ENCODE results near the gene NDNF.

NDNF gene

DNA sequence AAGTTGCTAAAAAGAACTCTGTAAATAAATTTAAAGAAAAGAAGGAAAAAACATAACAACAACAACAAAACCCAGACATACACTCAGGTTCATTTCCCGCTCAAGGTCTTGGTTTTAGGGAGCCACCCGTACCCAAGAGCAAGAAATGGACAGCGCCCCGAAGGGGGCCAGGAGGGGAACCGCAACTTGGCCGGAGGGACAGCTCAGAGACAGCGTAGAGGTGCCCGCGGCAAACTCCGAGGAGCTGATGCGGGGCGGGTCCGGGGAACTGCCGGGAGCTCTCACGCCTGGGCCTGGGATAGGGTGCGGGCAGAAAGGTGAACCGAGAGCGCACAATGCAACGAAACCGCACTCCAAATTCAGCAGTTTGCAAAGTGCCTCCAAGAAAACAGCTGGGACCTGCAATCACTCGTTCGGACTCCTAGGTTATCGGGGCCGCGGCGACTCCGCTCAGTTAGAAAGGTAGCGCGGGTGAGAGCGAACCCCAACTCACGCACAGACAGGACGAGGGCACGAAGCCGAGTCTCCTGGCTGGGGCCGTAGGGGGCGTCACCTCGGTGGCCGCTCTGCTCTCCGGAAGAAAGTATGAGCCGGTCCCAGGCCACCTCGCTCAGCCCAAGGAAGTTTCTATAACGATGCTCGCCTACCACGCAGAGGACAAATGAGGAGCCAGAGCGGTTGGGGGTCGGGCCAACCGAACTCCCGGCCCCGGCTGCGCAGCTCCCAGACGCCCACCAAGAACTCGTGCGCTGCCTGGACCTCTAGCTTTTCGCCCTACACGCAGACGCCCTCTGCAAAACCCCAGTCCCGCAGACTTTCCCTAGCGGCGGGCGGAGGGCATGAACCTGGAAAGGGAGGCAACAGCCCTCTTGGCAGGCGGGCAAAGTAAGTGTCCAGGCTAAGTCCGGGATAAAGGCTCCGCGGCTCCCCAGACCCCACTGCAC is 1.4 kb downstream of the NDNF start:
- DNase-seq (ENCODE audit: low read depth in 2 of 2): no peak

DNA sequence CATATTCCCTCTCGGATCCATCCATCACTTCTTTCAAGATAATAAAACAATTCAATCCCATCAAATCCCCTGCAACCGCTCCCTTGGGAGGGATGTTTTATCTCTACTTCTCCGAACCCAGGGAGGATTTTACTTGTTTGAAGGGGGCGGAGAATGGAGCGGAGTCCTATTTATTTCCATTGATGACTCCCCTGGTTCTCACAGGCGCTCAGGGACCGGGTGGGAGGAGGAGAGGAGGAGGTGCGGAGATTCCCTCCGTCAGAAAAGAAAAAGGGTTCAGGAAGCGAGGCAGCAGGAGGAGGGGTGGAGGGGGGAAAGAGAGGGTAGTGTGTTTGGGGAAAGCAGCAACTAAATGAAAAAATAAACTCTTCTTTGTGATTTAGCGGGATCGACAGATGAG is 2.1 kb downstream of the NDNF start:
- no peak for DNase-seq (ENCODE audit: low read depth in 2 of 2)

DNA sequence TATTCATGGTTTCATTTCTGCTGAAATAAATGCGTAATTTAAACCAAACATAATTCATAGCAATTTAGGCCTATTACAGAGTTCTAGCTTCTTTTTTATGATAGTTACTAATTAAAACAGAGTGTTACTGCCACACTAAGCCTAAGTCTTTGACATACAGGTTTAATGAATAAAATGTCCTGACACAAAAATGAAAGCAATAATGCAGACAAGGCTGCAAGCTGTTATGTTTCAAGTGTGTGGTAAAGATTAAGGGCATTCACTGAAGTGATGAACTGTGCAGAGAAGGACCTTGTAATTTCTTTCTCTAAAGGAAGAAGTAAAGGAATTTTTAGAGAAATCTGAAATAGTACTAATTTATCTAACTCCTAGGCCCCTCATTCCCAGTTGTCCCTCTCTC is 2.9 kb downstream of the NDNF start:
- no peak for DNase-seq (ENCODE audit: low read depth in 2 of 2)

DNA sequence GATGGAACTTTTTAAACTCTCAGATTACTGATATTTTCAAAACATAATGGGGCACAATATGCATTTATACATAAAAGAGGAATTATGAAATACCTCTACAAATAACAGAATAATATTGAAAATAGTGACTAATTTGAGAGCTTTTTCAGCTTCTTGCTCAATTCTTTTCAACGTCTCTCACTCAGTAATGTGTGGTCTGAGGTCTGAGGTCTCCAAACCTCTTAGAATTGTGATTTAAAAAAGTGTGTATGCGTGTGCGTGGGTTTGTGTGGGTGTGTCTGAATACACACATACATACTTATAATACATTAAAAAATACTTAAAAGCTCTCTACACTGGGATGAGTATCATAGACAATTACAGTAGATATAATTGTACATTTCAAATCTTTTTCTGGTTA is 7.9 kb downstream of the NDNF start:
- no peak for DNase-seq (ENCODE audit: low read depth in 2 of 2)

DNA sequence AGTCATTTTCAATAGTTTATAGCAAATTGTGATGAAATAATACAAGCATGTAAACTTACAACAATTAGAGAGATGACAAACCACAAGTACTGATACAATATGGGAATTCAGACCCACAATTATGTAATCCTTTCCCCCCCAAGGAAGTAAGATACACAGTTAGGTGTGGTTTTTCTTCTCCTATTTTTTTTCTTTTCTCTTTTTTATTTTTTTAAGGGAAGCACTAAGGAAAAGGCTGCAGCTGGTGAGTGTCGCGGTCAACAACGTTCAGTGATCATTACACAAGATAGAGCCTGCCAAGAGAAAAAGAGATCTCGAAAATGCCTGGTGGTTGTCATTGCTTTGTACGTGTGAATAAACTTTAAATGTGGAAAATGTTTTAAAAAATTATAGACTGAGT is 9.8 kb downstream of the NDNF start:
- no peak for DNase-seq (ENCODE audit: low read depth in 2 of 2)

DNA sequence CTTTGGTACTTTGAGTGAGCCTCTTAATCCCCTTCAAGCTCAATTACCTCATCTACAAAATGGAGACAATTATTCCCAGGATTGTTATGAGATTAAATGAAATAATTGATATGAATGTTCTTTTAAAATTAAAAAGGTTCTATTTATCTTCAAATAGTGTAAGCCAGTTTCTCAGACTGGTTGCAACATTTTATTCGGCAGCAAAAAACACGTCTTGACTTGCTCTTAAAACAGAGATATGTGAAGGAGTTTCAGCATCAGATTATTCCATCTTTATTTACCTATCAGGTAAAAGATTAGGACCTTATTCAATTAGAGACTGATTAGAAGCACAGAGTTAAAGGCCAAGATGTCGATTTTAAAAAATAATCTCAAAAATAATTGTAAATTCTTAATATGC is 10.5 kb downstream of the NDNF start:
- DNase-seq (ENCODE audit: low read depth in 2 of 2): no peak

DNA sequence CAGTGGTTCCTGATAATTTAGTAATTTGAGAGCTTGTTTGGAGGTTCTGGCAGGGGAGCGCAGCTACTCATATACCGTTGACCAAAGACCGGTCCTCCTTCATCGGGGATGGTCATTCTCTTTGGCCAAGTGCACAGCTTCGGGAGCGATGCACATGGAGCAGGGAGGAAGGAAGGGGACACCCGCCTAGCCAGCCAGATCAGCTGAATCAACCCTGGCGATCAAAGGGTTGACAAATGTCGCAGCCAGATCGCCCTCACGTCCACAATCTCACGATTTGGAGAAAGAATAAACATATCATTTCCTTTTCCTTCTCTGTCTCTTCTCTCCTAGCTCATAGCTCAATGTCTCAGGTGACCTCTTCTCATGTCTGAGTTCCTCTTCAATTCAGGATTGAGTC is 11.1 kb downstream of the NDNF start:
- DNase-seq (ENCODE audit: low read depth in 2 of 2): no peak

DNA sequence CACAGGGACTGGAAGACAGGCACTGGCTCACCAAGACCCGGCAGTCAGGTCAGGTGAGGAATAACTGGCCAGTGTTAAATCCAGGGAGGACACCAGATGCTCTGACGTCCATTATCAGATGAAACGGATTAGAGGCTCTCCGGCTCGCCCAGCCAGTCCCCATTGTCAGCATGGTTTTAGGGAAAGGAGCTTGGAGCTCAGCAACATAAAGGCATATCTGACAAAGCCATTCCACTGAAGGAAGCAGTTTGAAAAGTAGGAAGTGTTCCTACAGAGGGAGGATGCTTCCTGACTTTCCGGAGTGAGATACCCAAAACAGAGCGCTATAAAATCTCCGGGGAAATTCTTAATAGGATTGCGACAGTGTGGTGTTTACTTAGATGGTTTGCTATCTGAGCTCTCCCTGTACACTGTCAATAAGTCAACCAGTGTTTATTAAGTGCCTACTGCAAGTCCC is 14.8 kb downstream of the NDNF start:
- DNase-seq (ENCODE audit: low read depth in 2 of 2): no peak

DNA sequence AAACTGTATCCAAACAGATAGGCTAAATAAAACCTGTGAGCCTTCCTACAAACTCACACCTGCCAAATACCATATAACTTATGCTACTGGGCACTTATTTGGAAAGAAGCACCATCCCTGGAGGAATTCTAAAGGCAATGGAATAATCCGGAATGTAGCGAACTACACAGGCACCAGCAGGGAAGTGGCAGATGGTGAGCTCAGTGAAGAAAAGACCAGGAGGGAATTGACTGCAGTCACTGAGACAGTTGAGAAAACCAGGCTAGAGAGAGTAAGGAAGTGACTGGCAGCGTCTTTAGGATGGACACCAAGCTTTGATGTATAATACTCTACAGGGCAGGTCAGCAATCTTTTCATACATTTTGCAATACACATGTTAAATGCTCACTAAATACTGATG is 16.3 kb downstream of the NDNF start:
- no peak for DNase-seq (ENCODE audit: low read depth in 2 of 2)

DNA sequence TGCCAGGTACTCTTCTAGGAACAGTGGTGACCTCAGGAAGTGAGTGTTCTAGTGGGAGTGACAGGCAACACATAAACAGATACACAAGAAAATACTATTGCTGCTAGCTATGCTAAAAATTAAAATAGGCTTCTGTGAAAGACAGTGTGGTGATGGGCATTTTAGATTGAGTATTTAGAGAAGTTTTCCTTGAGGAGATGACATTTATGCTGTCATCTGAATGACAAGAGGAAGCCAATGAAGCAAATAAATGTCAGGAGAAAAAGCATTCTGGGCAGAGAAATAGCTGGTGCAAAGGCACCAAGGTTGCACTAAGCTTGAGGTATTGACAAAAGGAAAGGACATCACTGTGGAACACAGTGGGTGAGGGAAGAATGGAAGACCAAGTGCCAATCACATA is 18.0 kb downstream of the NDNF start:
- DNase-seq (ENCODE audit: low read depth in 2 of 2): no peak

DNA sequence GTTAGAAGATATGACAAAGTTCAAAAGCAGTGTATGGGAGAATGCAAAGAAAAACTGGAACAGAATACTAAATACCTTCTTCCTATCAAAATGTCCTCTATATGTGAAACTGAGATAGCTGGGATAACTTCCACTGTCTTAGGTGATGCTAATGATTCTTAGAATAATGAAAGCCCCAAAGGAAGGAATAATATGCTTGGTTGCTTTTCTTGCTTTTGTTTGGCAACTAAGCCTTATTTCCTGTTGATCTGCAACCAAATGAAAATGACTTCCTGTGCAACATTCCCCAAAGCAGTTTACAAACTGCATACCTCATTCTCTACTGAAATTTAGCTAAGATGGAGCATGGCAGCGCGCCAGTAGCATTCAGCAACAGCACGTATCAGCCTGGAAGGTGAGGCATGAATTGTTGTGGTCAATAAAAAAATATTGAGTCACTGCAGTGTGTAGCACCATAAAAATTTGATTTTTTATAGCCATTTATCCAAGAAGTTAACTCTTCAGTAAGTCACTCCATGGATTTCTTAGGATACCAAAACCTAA is 18.7 kb downstream of the NDNF start:
- no peak for DNase-seq (ENCODE audit: low read depth in 2 of 2)

DNA sequence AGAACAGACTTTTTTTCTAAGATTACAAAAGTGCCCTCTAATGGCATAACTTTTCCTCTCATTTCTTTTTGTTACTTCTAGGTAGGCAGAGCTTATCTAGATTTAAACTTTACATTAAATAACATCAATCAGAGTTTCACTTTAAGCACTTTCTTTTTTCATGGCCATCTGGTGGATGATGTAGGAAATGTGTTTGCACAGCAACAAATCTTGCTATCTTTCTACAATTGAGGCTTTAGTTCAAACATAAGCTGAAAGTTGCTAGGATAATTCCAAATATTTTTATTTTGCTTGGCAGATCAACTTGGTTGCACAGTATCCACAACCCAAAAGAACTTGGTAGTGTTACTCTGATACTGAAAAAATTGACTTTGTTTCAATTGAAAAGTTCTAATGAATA is 22.0 kb downstream of the NDNF start:
- no peak for DNase-seq (ENCODE audit: low read depth in 2 of 2)

DNA sequence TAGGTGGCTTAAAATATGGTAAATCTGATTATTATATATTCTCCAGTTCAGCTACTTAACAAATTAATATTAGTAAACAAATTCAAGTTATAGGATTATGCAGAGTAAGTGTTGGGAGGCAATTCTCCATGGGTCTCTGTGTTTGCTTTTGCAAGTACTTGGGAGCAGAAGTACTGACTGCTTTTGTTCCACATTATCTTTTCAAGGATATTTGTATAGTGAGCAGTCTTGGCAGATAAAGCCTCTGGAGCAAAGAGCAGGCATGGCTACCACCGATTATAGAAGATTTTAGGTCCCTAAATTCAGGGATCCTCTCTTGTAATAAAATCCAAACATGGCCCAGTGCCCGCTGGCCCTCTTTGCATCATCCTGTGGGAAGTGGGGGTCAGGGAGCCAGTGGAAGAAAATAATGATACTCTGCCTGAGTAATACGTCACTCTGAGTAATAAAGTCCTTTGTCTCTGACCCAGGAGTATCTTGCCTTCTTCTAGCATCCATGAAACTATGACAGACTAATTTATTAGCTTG is 23.2 kb downstream of the NDNF start:
- DNase-seq (ENCODE audit: low read depth in 2 of 2): no peak

DNA sequence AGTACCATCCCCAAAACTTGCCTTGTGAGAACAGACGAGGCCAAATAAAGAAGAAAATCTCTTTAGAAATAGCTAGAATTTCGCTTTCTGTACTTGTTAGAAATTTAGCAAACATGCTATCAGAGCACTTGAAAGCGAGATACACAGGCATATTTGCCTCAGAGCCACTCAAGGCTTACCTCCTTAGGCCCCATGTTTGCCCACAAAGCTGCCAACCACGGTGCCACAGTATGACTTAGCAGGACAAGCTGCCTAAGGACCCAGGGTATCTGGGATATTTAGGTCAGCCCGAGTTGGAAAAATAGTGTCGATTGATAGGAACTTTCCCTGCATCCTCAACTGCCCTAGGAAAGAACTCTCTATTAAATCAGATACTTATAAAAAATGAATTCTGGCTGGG is 24.2 kb downstream of the NDNF start:
- no peak for DNase-seq (ENCODE audit: low read depth in 2 of 2)

DNA sequence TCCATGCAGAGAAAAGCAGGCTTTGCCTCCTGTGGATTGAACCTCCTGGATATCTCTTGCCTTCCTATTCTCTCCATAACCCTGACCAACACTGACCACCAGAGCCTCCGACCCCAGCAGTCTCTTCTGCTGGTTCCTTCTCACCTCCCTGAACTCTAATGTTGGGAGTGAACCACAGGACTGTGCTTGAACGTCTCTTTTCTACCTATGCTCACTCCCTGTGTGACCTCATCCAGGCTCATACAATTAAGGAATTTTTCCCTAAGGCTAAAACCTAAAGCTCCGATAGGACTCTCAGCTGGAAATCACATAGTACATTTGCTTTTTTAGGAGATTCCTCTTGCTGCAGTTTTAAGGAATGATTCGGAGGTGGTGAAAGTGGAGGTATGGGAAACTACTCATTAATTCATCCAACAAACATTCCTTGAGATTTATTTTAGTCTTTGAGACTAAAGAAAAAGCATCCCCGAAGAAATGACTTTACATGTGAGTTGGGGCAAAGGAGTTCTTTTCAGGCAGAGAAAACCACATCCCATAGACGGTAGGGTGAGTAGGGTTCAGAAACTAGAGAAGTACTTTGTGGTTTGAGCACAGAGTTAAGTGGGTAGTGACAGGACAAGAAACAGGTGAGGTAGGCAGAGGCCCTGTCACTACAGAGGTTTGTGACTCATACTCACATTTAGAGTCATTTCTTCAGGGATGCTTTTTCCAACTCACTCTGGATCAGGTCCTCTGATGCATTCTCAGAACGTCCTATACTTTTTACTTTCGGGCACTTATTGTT is 30.8 kb downstream of the NDNF start:
- DNase-seq (ENCODE audit: low read depth in 2 of 2): no peak

DNA sequence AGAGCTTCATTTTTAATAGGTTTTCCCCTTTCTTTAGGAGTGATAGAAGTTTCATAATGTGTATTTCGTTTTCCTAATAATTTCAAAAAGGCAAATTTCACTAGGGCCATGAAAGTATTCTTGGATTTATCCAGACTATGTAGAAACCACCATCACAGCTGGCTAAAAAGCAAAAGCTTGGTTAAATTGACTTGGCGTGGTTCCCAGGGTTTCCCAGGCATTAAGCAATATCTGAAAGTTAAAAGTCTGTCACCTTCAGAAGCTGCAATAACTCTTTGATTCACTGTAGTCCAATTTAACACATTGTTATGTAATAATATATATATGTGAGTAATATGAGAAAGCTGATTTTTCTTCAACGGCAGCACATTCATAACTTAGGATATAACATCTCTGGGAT is 38.3 kb downstream of the NDNF start:
- no peak for DNase-seq (ENCODE audit: low read depth in 2 of 2)

DNA sequence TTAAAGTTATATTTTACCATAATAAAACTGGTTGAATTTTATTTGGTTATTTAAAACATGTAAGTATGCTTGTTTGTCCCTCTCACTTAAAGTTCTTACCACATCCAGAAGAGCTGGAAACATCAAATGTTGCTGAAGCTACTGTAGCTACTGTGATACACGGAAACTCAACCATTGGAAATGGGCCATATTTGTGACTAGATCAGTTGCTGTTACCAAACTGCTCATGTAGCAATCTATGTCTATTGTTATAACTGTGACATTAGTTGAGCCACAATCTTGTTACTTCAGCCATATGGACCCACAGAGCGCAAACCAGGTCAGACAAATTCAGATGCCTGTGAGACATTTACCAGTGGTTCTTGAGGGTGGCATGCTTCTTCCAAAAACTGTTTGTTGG is 41.6 kb downstream of the NDNF start:
- DNase-seq (ENCODE audit: low read depth in 2 of 2): no peak

DNA sequence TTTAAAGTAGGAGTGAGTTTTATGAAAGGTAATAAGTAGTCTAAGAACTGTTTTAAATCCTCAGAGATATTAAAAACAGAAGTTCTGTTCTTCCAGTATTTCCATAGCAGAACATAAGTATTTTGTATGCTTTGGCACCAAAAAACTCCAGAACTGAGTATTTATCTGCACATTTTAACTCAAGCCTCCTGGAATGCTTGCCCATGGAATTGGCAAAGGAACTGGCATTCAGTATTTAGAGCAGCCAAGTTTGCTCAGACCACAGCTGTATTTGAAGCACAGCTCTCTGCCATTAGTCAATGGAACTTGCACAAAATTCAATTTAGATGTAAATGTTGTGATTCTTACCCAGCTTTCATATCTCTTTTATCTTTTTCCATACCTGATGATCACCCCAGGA is 42.2 kb downstream of the NDNF start:
- no peak for DNase-seq (ENCODE audit: low read depth in 2 of 2)

DNA sequence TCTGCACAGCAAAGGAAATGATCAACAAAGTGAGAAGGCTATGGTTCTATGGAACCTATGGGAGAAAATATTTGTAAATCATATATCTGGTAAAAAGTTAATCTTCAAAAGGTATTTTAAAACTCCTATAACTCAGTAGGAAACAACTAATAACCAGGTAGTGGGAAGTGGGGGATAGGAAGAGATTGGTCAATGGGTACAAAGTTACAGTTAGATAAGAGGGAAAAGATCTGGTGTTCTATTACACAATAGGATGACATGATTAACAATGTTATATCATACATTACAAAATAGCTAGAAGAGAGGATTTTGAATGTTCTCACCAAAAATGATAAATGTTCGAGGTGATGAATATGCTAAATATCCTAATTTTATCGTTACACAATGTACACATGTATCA is 46.3 kb downstream of the NDNF start:
- no peak for DNase-seq (ENCODE audit: low read depth in 2 of 2)

DNA sequence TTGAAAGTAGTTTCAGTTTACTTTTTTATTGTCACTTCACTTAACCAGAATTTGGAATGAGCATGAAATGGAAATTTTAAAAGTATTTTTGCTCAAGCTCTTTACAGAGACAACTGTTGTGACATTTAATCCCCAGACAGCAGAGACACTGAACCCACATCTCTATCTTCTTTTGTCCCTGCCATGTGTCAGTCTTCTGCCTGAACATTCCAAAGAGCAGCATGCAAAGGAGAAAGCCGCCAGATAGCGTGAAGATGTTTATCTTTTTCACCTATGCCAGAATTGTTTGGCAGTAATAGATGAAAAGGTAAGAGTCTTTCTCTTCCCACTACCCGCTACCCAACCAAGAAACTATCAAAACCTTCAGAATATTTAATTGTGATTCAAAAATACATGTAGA is 46.8 kb downstream of the NDNF start:
- no peak for DNase-seq (ENCODE audit: low read depth in 2 of 2)

DNA sequence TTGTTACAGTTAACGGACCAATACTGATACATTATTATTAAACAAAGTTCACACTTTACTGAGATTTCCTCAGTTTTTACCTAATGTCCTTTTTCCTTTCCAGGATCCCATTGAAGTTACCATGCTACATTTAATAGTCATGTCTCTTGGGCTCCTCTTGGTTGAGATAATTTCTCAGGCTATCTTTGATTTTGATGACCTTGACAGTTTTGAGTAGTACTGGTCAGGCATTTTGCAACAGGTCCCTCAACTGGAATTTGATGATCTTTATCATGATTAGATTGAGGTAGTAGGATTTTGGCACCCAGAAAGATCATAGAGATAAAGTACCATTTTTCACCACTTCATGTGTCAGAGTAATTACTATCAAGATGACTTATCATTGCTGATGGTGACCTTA is 53.8 kb downstream of the NDNF start:
- DNase-seq (ENCODE audit: low read depth in 2 of 2): no peak

DNA sequence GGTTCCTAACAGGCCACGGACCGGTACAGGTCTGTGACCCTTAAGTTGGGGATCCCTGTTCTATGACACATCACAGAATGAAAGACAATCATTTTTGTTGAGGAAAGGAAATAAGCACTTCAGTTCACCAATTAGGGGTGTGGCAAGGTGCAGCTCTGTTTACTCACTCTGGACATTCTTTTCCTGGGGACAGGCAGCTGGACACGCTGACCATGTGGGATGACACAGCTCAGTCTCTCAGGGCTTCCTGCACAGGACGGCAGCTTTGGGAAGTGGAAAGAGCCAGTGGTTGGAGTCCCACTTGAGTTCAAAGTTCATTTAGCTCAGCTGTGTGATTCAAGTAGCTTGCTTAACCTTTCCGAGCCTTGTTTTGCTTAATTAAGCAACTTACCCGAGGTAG is 55.7 kb downstream of the NDNF start:
- no peak for DNase-seq (ENCODE audit: low read depth in 2 of 2)

DNA sequence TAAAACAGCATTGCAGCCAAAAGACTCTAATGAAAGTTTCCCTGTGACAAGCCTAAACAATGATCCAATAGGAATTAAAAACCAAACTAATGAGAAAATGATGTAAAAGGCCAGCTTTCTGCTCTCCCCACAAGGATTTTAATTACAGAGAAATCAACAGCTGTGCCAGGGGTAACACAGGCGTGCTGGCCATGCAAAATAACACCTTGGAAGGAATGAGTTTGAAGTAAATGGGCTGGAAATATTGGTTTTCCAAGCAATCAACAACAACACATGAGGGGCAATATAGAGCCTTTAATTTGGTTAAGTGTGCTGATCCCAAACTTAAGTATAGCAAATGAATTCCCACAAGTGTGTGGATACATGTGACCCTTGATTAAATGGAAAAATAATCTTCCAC is 56.9 kb downstream of the NDNF start:
- DNase-seq (ENCODE audit: low read depth in 2 of 2): no peak

All from stimulated activated CD8-positive, alpha-beta memory T cell treated with anti-CD3 and anti-CD28 coated beads, Interleukin-2, amount 100 ng/mL, for 48 hours (primary cell).